Measurements from ENCODE around the gene SETD3. TPM values are rescaled to one million over a fixed set of nuclear protein-coding genes. Genes with fewer than 3 reads are reported as not detected.

SETD3 gene
- total and polyA plus RNA-seq, 10 of the 15 experiments (the other 5 are each of a cell fraction or from before 2014, with no cell fraction given) = 11.3 to 44.2 (median 36.5) TPM

- TF ChIP-seq PKNOX1 (IDR thresholded peaks at IDR 0.05) (no peak), CHD1 (IDR thresholded peaks at IDR 0.05; ENCODE audit: low read depth, low read length) (no peak), JUNB (IDR thresholded peaks at IDR 0.05) (no peak), GATAD2B (conservative IDR thresholded peaks at IDR 0.05; ENCODE audit: low read depth) (no peak)
Measured at GRCh38 chr14:99407416-99407815, 73.2 kb downstream of the SETD3 start (continued).

DNA sequence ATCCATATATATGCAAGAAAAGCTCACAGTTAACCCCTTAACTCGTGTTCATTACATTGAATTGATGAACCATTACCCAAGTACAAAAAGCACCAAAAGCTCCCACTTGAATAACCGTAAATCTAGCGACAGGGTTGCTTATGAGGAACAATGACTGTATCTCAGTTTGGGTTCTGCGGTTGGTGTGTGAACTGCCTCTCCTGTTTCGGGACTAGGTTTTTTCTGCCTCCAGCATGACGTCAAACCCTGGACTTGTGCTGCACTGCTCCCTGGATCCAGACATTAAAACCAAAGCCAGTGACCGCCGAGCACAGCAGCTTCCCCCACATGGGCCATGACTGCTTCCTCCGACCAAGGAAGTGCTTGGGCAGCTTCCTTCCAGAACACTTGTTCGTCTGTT, 77.7 kb downstream of the SETD3 start:
- ChIA-PET CTCF (interaction anchor here (0.8 to 4.2 kb wide), 4 partner anchors 10 to 14 kb away, joined by 3 to 29 read pairs (median 12); no protein-coding TSS in a partner anchor), SMC1A (ENCODE audit: uncharacterized antibody, unreplicated experiment) (interaction anchor here (1.1 to 1.7 kb wide), 2 partner anchors 10 to 13 kb away, joined by 3 to 5 read pairs; no protein-coding TSS in a partner anchor), RAD21 (ENCODE audit: unreplicated experiment) (no interaction called here), POLR2A (no interaction called here)
- Histone ChIP-seq H3K9me3 (replicated peaks; ENCODE audit: control insufficient read depth, insufficient read depth, low read length) (no peaks in the 10 kb centered on the region), H2AFZ (ENCODE audit: control insufficient read depth, low read depth, low read length) (no peak overlapping the region), H3K4me1 (ENCODE audit: control insufficient read depth, insufficient read depth, low read length) (peaks cover 3% of the 10 kb centered on the region; the same call in 1 of the 2 replicates), H3K27me3 (replicated peaks in 1 of 2; ENCODE audit: control insufficient read depth in 2 of 2, insufficient read depth in 2 of 2, low read length in 1 of 2) (no peaks in the 10 kb centered on the region), H3K9ac (ENCODE audit: control insufficient read depth, insufficient read depth, low read length) (no peak overlapping the region), H4K20me1 (ENCODE audit: control insufficient read depth, insufficient read depth) (no peaks in the 10 kb centered on the region), H3K36me3 (ENCODE audit: control insufficient read depth in 2 of 2, insufficient read depth in 2 of 2, low read length in 1 of 2) (peaks cover 1 to 10% of the 10 kb centered on the region in 2 experiments; a peak in 3 of 4 replicates), H3K4me2 (ENCODE audit: control insufficient read depth, insufficient read depth) (no peak overlapping the region), H3K4me3 (no peak overlapping the region), H3K79me2 (ENCODE audit: control insufficient read depth, insufficient read depth, low read length) (no peaks in the 10 kb centered on the region), H3K27ac (ENCODE audit: control insufficient read depth, insufficient read depth) (no peak overlapping the region)
- in situ Hi-C loops (cut with MboI) (no loop called here), intact Hi-C loops (cut with micrococcal nuclease; ENCODE audit: unreplicated experiment) (no loop called here)
- TF ChIP-seq ZNF217 (IDR thresholded peaks at IDR 0.05) = no peak
- TF ChIP-seq IKZF2 (IDR thresholded peaks at IDR 0.05) = no peak
- TF ChIP-seq ZNF24 (IDR thresholded peaks at IDR 0.05) = no peak
- TF ChIP-seq, protein P1, sequence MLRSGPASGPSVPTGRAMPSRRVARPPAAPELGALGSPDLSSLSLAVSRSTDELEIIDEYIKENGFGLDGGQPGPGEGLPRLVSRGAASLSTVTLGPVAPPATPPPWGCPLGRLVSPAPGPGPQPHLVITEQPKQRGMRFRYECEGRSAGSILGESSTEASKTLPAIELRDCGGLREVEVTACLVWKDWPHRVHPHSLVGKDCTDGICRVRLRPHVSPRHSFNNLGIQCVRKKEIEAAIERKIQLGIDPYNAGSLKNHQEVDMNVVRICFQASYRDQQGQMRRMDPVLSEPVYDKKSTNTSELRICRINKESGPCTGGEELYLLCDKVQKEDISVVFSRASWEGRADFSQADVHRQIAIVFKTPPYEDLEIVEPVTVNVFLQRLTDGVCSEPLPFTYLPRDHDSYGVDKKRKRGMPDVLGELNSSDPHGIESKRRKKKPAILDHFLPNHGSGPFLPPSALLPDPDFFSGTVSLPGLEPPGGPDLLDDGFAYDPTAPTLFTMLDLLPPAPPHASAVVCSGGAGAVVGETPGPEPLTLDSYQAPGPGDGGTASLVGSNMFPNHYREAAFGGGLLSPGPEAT (IDR thresholded peaks at IDR 0.05; ENCODE audit: low read depth) = no peak
- no peak for TF ChIP-seq CREB1 (IDR thresholded peaks at IDR 0.05; ENCODE audit: low read depth)
- TF ChIP-seq TBL1XR1 (IDR thresholded peaks at IDR 0.05; ENCODE audit: low read depth, low read length) = no peak
- no peak for FAIRE-seq
- BruUV-seq (replicated peaks) = no TSS peak
- DNase-seq (ENCODE audit: low read depth, low spot score) = no peak
- ATAC-seq = no peak
- WGBS (ENCODE audit: insufficient coverage, insufficient replicate concordance, low lambda C conversion rate, missing lambda C conversion rate) = 95% methylated on average over 10 of the region's 10 CpGs

All from GM12878 (cell line).